ENCODE measurements around the gene TOP2B.

DNA sequence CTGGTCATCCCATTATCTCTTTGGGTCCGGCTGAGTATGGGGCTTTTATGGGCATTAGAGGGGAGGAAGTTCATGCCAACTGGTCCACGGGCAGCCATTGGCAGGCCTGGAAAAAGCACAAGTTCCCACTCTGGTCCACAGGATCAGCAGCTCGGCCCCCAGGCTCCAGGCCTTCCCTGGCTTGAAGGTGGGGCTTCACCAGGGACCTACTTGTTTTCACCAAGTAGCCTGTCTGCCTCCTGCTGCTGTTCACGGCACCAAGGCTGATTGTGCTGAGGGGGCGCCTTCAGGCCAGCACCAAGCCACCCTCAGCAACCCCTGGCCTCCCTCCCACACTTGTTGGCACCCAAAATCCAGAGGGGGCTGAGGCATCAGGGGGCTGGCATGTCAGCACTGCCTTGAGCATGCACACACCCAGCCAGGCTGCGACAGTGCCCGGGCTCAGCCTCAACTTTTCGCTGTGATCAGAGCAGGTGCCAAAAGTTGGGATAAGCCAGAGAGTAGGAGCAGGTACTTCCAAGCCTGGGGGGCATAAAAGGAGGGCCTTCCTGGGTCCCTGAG, 9.1 kb upstream of the TOP2B start:
- TF ChIP-seq, protein P1, sequence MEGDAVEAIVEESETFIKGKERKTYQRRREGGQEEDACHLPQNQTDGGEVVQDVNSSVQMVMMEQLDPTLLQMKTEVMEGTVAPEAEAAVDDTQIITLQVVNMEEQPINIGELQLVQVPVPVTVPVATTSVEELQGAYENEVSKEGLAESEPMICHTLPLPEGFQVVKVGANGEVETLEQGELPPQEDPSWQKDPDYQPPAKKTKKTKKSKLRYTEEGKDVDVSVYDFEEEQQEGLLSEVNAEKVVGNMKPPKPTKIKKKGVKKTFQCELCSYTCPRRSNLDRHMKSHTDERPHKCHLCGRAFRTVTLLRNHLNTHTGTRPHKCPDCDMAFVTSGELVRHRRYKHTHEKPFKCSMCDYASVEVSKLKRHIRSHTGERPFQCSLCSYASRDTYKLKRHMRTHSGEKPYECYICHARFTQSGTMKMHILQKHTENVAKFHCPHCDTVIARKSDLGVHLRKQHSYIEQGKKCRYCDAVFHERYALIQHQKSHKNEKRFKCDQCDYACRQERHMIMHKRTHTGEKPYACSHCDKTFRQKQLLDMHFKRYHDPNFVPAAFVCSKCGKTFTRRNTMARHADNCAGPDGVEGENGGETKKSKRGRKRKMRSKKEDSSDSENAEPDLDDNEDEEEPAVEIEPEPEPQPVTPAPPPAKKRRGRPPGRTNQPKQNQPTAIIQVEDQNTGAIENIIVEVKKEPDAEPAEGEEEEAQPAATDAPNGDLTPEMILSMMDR (IDR thresholded peaks at IDR 0.05; ENCODE audit: low read depth, low read length) = no peak
- no peak for TF ChIP-seq POLR2A (IDR thresholded peaks at IDR 0.05; ENCODE audit: extremely low read depth, insufficient read length)

Measured in NB4 (cell line).